T-cell (primary cell): ENCODE data around the gene NUFIP2. TPM values are rescaled to one million over a fixed set of nuclear protein-coding genes. Genes with fewer than 3 reads are reported as not detected.
"Not testable (repeated sequence)": the region's sequence is repeated elsewhere in the genome, so short reads cannot be mapped to it uniquely, and the experiment has no call there.

Experiments used
- ATAC-seq, 4 experiments: fragments of 200-7000 bp in 3 of 4; fragments of 150-1000 bp in 1 of 4; cut with Tn5 transposase; replicated peaks in 1 of 4; 1 replicate in 3 of 4; 2 replicates in 1 of 4; pipeline ENCODE4 v1.10.0; 2021; ENCODE audit warnings: moderate library complexity in 3 of 4, mild to moderate bottlenecking in 2 of 4, moderate number of reproducible peaks in 1 of 4
- CTCF ChIA-PET, 2 donors: fragments of 300-600 bp; sonication (Branson Sonifier 250); formaldehyde crosslinking; loops; one replicate each; lab custom pipeline; 2022; ENCODE audit warnings: antibody characterized with exemption in 2 of 2; lab: Charles Lee
- POLR2A ChIA-PET, 2 donors: fragments of 300-600 bp; sonication (Branson Sonifier 250); formaldehyde crosslinking; loops; one replicate each; lab custom pipeline; 2022; ENCODE audit warnings: antibody characterized with exemption in 2 of 2; lab: Charles Lee
- DNase-seq, 35 experiments: peaks; one replicate each; pipeline versions ENCODE4 v3.0.0 to v3.0.0-alpha.2; 2013 to 2023
- H3K27ac ChIP-seq: one replicate; pipeline ENCODE4 v1.5.1; 2013; ENCODE audit warnings: low read length
- H3K27me3 ChIP-seq, 2 experiments: replicated peaks in 1 of 2; 1 replicate in 1 of 2; 2 replicates in 1 of 2; pipeline versions ENCODE4 v1.6.1 to v1.7.0; 2013; ENCODE audit warnings: low read length in 1 of 2, mixed read lengths in 1 of 2; ENCODE audit not compliant: control insufficient read depth in 2 of 2, insufficient read depth in 2 of 2; ENCODE audit errors: extremely low read depth in 1 of 2
- H3K36me3 ChIP-seq, 2 donors: 1 replicate in 1 of 2; 2 replicates in 1 of 2; pipeline versions ENCODE4 v1.6.1 to v1.7.0; 2013; ENCODE audit warnings: low read length in 1 of 2; ENCODE audit not compliant: control insufficient read depth in 2 of 2, insufficient read depth in 1 of 2; ENCODE audit errors: extremely low read depth in 1 of 2
- H3K4me1 ChIP-seq, 2 experiments: 1 replicate in 1 of 2; 2 replicates in 1 of 2; pipeline versions ENCODE4 v1.6.1 to v1.7.0; 2013; ENCODE audit warnings: low read length in 2 of 2, mixed read lengths in 1 of 2; ENCODE audit not compliant: insufficient read depth in 2 of 2, control insufficient read depth in 1 of 2; ENCODE audit errors: extremely low read depth in 1 of 2
- H3K4me3 ChIP-seq, 2 donors: 1 replicate in 1 of 2; 2 replicates in 1 of 2; pipeline versions ENCODE4 v1.5.1 to v1.7.0; 2013; ENCODE audit warnings: mild to moderate bottlenecking in 2 of 2, low read length in 1 of 2, moderate library complexity in 1 of 2; ENCODE audit not compliant: control insufficient read depth in 1 of 2; ENCODE audit errors: extremely low read depth in 1 of 2
- H3K9me3 ChIP-seq: 2 replicates; pipeline ENCODE4 v1.7.0; 2013
- H3K27ac Mint-ChIP-seq, 2 donors: one replicate each; pipeline ENCODE4 v1.8.0; 2020 to 2021; ENCODE audit warnings: mild to moderate bottlenecking in 2 of 2, mixed read lengths in 2 of 2
- H3K27me3 Mint-ChIP-seq, 2 donors: one replicate each; pipeline ENCODE4 v1.8.0; 2021 to 2022; ENCODE audit warnings: mixed read lengths in 2 of 2
- H3K36me3 Mint-ChIP-seq: one replicate; pipeline ENCODE4 v1.8.0; 2021; ENCODE audit warnings: mixed read lengths
- H3K4me1 Mint-ChIP-seq, 3 donors: one replicate each; pipeline ENCODE4 v1.8.0; 2020 to 2022; ENCODE audit warnings: mixed read lengths in 3 of 3, mild to moderate bottlenecking in 1 of 3
- H3K4me3 Mint-ChIP-seq, 3 donors: one replicate each; pipeline ENCODE4 v1.8.0; 2020 to 2022; ENCODE audit warnings: mild to moderate bottlenecking in 3 of 3, mixed read lengths in 3 of 3, moderate library complexity in 3 of 3
- H3K9me3 Mint-ChIP-seq, 3 donors: one replicate each; pipeline ENCODE4 v1.8.0; 2020 to 2022; ENCODE audit warnings: mixed read lengths in 3 of 3
- WGBS: methylation state at CpG from one replicate; pipeline ENCODE4 v1.1.5; 2013; ENCODE audit warnings: missing lambda C conversion rate; ENCODE audit not compliant: insufficient coverage; 5-methylcytosine and 5-hydroxymethylcytosine counted together
- total RNA-seq, 35 experiments: library from RNA in 6 of 35; stranded (reverse) in 6 of 35; fragments of 120-200 nt in 1 of 35; gene quantifications; one replicate each; pipeline versions ENCODE4 v1.2.1 to v1.2.4 and lab custom pipeline; 2013 to 2026

NUFIP2 gene
- total RNA-seq (10 to 100 TPM; 60.7 to 76.2 (median 66.4) TPM), total RNA-seq (lab: John Stamatoyannopoulos, UW) (222 to 428 (median 289) reads per million in 29 experiments)
- total RNA-seq (2013) = 60.5 TPM

DNA sequence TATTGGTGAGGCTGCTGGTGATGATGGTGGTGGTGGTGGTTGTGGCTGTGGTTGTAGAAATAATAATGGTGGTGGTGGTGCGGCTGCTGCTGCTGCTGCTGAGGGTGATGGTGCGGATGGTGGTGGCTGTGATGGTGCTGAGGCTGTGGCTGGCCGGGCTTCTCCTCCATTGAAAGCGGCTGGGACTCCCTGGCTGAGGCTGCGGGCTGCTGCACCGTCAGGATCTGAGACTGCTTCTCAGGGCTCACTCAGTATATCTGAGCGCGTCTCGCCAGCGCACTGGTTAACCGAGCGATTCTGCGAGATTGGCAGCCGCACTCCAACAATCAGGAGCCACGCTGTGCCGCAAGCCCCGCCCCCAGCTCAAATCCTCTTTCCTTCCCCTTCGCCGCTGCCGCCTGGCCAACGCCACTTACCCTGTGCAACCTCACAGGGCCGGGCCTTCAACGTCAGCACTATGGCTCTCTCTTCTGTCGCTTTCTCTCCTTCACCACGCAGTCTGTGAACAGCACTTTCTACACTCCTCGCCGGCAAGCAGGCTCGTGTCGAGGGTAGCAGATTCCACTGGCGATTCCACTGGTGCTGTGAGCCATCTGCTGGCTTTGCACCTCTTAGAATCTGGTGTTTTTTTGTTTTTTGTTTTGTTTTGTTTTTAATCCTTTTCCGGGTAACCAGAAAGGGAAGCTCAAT, at the start of gene NUFIP2:
Gene NUFIP2 (minus strand): TSS at position 259 of the 690 bp plus-strand sequence. CDS start 89 bp downstream, at position 170.
- WGBS = under 1% methylated on average over 22 of the region's 31 CpGs

GRCh38 chr17:29342158-29342765, 48.3 kb upstream of the NUFIP2 start:
- no peaks in the 10 kb centered on the region for H3K9me3 ChIP-seq
- no peak overlapping the region for H3K27ac Mint-ChIP-seq
- 69% methylated on average over 9 of the region's 11 CpGs for WGBS
- POLR2A ChIA-PET = no interaction called here
- no peak overlapping the region for H3K27ac ChIP-seq
- no peaks in the 10 kb centered on the region for H3K4me1 ChIP-seq
- peaks cover 3 to 9% of the 10 kb centered on the region in 2 donors for H3K27me3 Mint-ChIP-seq
- no peak for DNase-seq
- no peaks in the 10 kb centered on the region for H3K9me3 Mint-ChIP-seq
- no peak for ATAC-seq
- no peaks in the 10 kb centered on the region for H3K36me3 Mint-ChIP-seq
- H3K4me1 Mint-ChIP-seq = no peaks in the 10 kb centered on the region
- no peak overlapping the region for H3K4me3 Mint-ChIP-seq
- CTCF ChIA-PET = no interaction called here
- no peaks in the 10 kb centered on the region for H3K36me3 ChIP-seq
- H3K4me3 ChIP-seq = no peak overlapping the region
- H3K27me3 ChIP-seq = peaks cover 0 to 4% of the 10 kb centered on the region in 2 experiments

More for the DNA sequence above, at the start of gene NUFIP2:
- peak within 1 kb of the TSS; percentile 78 to 98 for H3K4me3 ChIP-seq
- Mint-ChIP-seq H3K4me3 (peak within 1 kb of the TSS; percentile 99 to 100 (median 100)), H3K27ac (peak within 1 kb of the TSS; percentile 100), H3K36me3 (peaks cover 5% of the 10 kb centered on the region), H3K27me3 (no peaks in the 10 kb centered on the region), H3K9me3 (no peaks in the 10 kb centered on the region), H3K4me1 (peaks cover 40 to 51% (median 41%) of the 10 kb centered on the region in 3 donors)
- ATAC-seq (peak; percentile 85 to 90 (median 88)), DNase-seq (peak; percentile 96 to 99 (median 98))
- H3K36me3 ChIP-seq = peaks cover 0 to 3% of the 10 kb centered on the region in 2 donors
- ChIA-PET POLR2A (interaction anchor here (0.5 to 1.4 kb wide), 14 partner anchors 8 to 1037 kb away, joined by 3 to 17 read pairs (median 4); partner anchors contain the start of gene MYO18A (in 1 of the 2)), CTCF (interaction anchor here (0.6 to 1.3 kb wide), 5 partner anchors 20 to 147 kb away, joined by 3 to 8 read pairs (median 4); no protein-coding TSS in a partner anchor)
- peak within 1 kb of the TSS; percentile 87 for H3K27ac ChIP-seq
- H3K27me3 ChIP-seq = no peaks in the 10 kb centered on the region
- H3K9me3 ChIP-seq = no peaks in the 10 kb centered on the region
- H3K4me1 ChIP-seq = peaks cover 22 to 34% of the 10 kb centered on the region in 2 experiments

DNA sequence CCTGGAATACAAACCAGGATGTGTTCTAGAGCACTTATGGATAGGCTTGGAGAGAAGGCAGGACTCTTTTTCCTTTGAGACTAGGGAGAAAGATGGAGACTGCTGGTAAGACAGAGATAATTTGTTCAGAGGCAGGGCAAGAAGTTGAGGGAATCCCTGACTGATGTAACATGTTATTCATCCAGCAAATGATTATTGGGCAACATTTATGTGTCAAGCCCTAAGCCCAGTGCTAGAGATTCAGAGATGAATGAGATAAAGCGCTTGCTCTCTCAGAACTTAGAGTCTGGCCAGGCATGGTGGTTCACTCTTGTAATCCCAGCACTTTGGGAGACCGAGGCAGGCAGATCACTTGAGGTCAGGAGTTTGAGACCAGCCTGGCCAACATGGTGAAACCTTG, 47.8 kb upstream of the NUFIP2 start:
- CTCF ChIA-PET = no interaction called here

GRCh38 chr17:29339016-29339415, 45.1 kb upstream of the NUFIP2 start:
- H3K4me3 ChIP-seq, H3K27me3 ChIP-seq, DNase-seq, H3K27me3 Mint-ChIP-seq, H3K27ac Mint-ChIP-seq, H3K27ac ChIP-seq, H3K4me1 ChIP-seq, POLR2A ChIA-PET, H3K4me1 Mint-ChIP-seq, H3K9me3 Mint-ChIP-seq, H3K36me3 Mint-ChIP-seq, ATAC-seq, H3K36me3 ChIP-seq, H3K9me3 ChIP-seq, H3K4me3 Mint-ChIP-seq: not testable (repeated sequence)
- CTCF ChIA-PET = interaction anchor here (0.6 to 0.8 kb wide), 2 partner anchors 27 to 452 kb away, joined by 4 read pairs; no protein-coding TSS in a partner anchor
- no CpG with 5 or more reads among the region's 9 CpGs for WGBS

More for the DNA sequence above, 47.8 kb upstream of the NUFIP2 start:
- H3K4me1 Mint-ChIP-seq = no peaks in the 10 kb centered on the region
- H3K9me3 Mint-ChIP-seq = no peaks in the 10 kb centered on the region
- 100% methylated on average over 2 of the region's 2 CpGs for WGBS
- no peak for ATAC-seq
- no peak overlapping the region for H3K4me3 ChIP-seq
- peaks cover 3 to 9% of the 10 kb centered on the region in 2 donors for H3K27me3 Mint-ChIP-seq
- no peaks in the 10 kb centered on the region for H3K9me3 ChIP-seq
- no peak for DNase-seq
- peaks cover 0 to 2% of the 10 kb centered on the region in 2 experiments for H3K27me3 ChIP-seq
- no peaks in the 10 kb centered on the region for H3K36me3 ChIP-seq
- H3K4me1 ChIP-seq = no peaks in the 10 kb centered on the region
- H3K27ac ChIP-seq = no peak overlapping the region
- H3K4me3 Mint-ChIP-seq = no peak overlapping the region
- POLR2A ChIA-PET = no interaction called here
- H3K27ac Mint-ChIP-seq = no peak overlapping the region
- H3K36me3 Mint-ChIP-seq = no peaks in the 10 kb centered on the region

- no peaks in the 10 kb centered on the region for H3K4me1 Mint-ChIP-seq
- H3K27ac Mint-ChIP-seq = no peak overlapping the region
- no peaks in the 10 kb centered on the region for H3K9me3 ChIP-seq
- H3K27me3 Mint-ChIP-seq = no peaks in the 10 kb centered on the region
- no peaks in the 10 kb centered on the region for H3K9me3 Mint-ChIP-seq
- no peak overlapping the region for H3K27ac ChIP-seq
- ChIA-PET CTCF (interaction anchor here in 1 of 2 donors (0.6 kb wide), 1 partner anchor 56 kb away, joined by 4 read pairs; no protein-coding TSS in a partner anchor), POLR2A (interaction anchor here (0.6 kb wide), 2 partner anchors 12 to 349 kb away, joined by 3 to 4 read pairs; no protein-coding TSS in a partner anchor)
- no peak overlapping the region for H3K4me3 ChIP-seq
- H3K36me3 Mint-ChIP-seq = no peaks in the 10 kb centered on the region
- no peak overlapping the region for H3K4me3 Mint-ChIP-seq
- WGBS = 90% methylated on average over 1 of the region's 1 CpG
- ATAC-seq = no peak
- DNase-seq = no peak
- no peaks in the 10 kb centered on the region for H3K27me3 ChIP-seq
- H3K4me1 ChIP-seq = no peaks in the 10 kb centered on the region
- H3K36me3 ChIP-seq = no peaks in the 10 kb centered on the region
Measured at GRCh38 chr17:29331708-29332085, 37.7 kb upstream of the NUFIP2 start.

DNA sequence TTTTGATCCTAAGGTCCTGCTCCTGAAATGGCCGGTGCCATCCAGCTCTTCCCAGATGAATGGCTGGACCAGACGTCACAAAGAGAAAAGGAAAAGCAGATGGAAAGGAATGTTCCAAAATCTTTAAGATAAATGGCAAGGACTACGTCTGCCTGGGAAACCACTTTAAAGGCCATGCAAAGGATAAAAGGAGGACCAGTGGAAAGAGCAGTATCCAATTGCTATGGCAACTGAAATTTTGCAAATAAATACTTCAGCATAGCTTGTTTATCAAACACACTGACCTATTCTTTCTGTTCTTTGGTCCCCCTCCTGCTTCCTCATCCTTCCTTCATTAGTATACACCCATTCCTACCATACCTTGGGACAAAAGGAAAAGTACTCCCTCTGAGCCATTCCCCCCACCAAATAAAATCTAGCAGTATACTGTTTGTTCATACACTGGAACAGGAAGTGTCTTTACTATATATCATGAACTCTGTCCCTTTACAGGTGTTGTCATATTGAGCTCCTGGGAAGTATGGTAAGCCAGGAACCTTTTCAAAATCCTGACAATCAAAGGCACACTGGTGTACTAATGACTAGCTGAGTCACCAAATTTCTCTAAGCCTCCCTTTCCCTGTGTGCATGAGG, 37.2 kb upstream of the NUFIP2 start:
- ChIA-PET POLR2A (interaction anchor here in 1 of 2 donors (0.6 kb wide), 1 partner anchor 12 kb away, joined by 4 read pairs; no protein-coding TSS in a partner anchor), CTCF (interaction anchor here in 1 of 2 donors (0.6 kb wide), 1 partner anchor 56 kb away, joined by 4 read pairs; no protein-coding TSS in a partner anchor)
- Mint-ChIP-seq H3K27ac (no peak overlapping the region), H3K9me3 (no peaks in the 10 kb centered on the region), H3K4me1 (no peaks in the 10 kb centered on the region), H3K36me3 (no peaks in the 10 kb centered on the region), H3K27me3 (no peaks in the 10 kb centered on the region), H3K4me3 (no peak overlapping the region)
- Histone ChIP-seq H3K36me3 (no peaks in the 10 kb centered on the region), H3K27me3 (peaks cover 0 to under 1% of the 10 kb centered on the region in 2 experiments), H3K27ac (no peak overlapping the region), H3K4me1 (no peaks in the 10 kb centered on the region), H3K9me3 (no peaks in the 10 kb centered on the region), H3K4me3 (no peak overlapping the region)
- no peak for DNase-seq
- 81% methylated on average over 2 of the region's 3 CpGs for WGBS
- ATAC-seq = no peak
